ENCODE measurements around the gene EML1.

The EML1 gene

GRCh38 chr14:99803106-99803775, 10.0 kb downstream of the EML1 start:
- TF ChIP-seq CTCF (IDR thresholded peaks at IDR 0.05; ENCODE audit: low read depth, low read length) = no peak
- DNase-seq (ENCODE audit: extremely low read depth, low read depth) = no peak

- TF ChIP-seq CTCF (IDR thresholded peaks at IDR 0.05; ENCODE audit: low read depth, low read length) = no peak
Measured at GRCh38 chr14:99803803-99804202, 10.6 kb downstream of the EML1 start.

GRCh38 chr14:99805757-99806439, 12.7 kb downstream of the EML1 start:
- no peak for TF ChIP-seq CTCF (IDR thresholded peaks at IDR 0.05; ENCODE audit: low read depth, low read length)
- DNase-seq (ENCODE audit: extremely low read depth, low read depth) = no peak

More at GRCh38 chr14:99803803-99804202, 10.6 kb downstream of the EML1 start:
- DNase-seq (ENCODE audit: extremely low read depth, low read depth) = no peak

- TF ChIP-seq CTCF (IDR thresholded peaks at IDR 0.05; ENCODE audit: low read depth, low read length) = no peak
- DNase-seq (ENCODE audit: extremely low read depth, low read depth) = no peak
Measured at GRCh38 chr14:99806836-99807235, 13.6 kb downstream of the EML1 start.

- no peak for DNase-seq (ENCODE audit: extremely low read depth, low read depth)
- no peak for TF ChIP-seq CTCF (IDR thresholded peaks at IDR 0.05; ENCODE audit: low read depth, low read length)
Measured at GRCh38 chr14:99807413-99808153, 14.4 kb downstream of the EML1 start.

- no peak for DNase-seq (ENCODE audit: extremely low read depth, low read depth)
- TF ChIP-seq CTCF (IDR thresholded peaks at IDR 0.05; ENCODE audit: low read depth, low read length) = no peak
Measured at GRCh38 chr14:99808154-99808505, 14.9 kb downstream of the EML1 start.

- no peak for DNase-seq (ENCODE audit: extremely low read depth, low read depth)
- no peak for TF ChIP-seq CTCF (IDR thresholded peaks at IDR 0.05; ENCODE audit: low read depth, low read length)
Measured at GRCh38 chr14:99808515-99808914, 15.3 kb downstream of the EML1 start.

Measured in AG09319 (cell line).